HepG2 (cell line): Measurements from ENCODE around the gene CORO7. TPM values are rescaled to one million over a fixed set of nuclear protein-coding genes. Genes with fewer than 3 reads are reported as not detected.

Experiments
- AGO1 ChIP-seq: fragments of 200-400 bp; formaldehyde crosslinking; IDR thresholded peaks from 2 replicates; pipeline ENCODE4 v1.6.1; 2017; ENCODE audit warnings: mild to moderate bottlenecking, low read depth, low read length, moderate library complexity; ENCODE audit not compliant: poor library complexity, severe bottlenecking
- AHDC1 ChIP-seq: sonication (generic); formaldehyde crosslinking; IDR thresholded peaks from 2 replicates; pipeline ENCODE4 v1.5.1; 2020; ENCODE audit warnings: mild to moderate bottlenecking, missing genetic modification reagents, borderline replicate concordance
- KDM5B ChIP-seq: sonication (generic); formaldehyde crosslinking; IDR thresholded peaks from 2 replicates; pipeline ENCODE4 v1.4.0; 2020; ENCODE audit warnings: missing genetic modification reagents, mild to moderate bottlenecking, borderline replicate concordance
- NKX3-1 ChIP-seq: sonication (generic); formaldehyde crosslinking; IDR thresholded peaks from 2 replicates; pipeline ENCODE4 v1.5.0; 2020; ENCODE audit warnings: missing genetic modification reagents
- USF2 ChIP-seq, 2 experiments: sonication (generic) in 1 of 2; formaldehyde crosslinking in 1 of 2; IDR thresholded peaks; 2 replicates each; pipeline versions ENCODE4 v1.5.1 to v1.6.1; 2011 to 2020; ENCODE audit warnings: borderline replicate concordance in 1 of 2, low read depth in 1 of 2, low read length in 1 of 2, mild to moderate bottlenecking in 1 of 2, missing genetic modification reagents in 1 of 2, moderate library complexity in 1 of 2
- ZFP91 ChIP-seq: sonication (generic); formaldehyde crosslinking; IDR thresholded peaks from 2 replicates; pipeline ENCODE4 v1.9.0; 2022; ENCODE audit warnings: missing genetic modification reagents, mild to moderate bottlenecking, borderline replicate concordance
- ZNF264 ChIP-seq: sonication (generic); formaldehyde crosslinking; IDR thresholded peaks from 2 replicates; pipeline ENCODE4 v1.4.0; 2020; ENCODE audit warnings: missing genetic modification reagents
- ZNF451 ChIP-seq: sonication (generic); formaldehyde crosslinking; IDR thresholded peaks from 2 replicates; pipeline ENCODE4 v1.5.0; 2020; ENCODE audit warnings: mild to moderate bottlenecking, missing genetic modification reagents
- ZNF816 ChIP-seq: sonication (generic); formaldehyde crosslinking; IDR thresholded peaks from 2 replicates; pipeline ENCODE4 v1.8.0; 2022; ENCODE audit warnings: missing genetic modification reagents, mild to moderate bottlenecking, borderline replicate concordance
- ZNF879 ChIP-seq: sonication (generic); formaldehyde crosslinking; IDR thresholded peaks from 2 replicates; pipeline ENCODE4 v1.8.1; 2023; ENCODE audit warnings: missing genetic modification reagents
- ZSCAN12 ChIP-seq: sonication (generic); formaldehyde crosslinking; IDR thresholded peaks from 2 replicates; pipeline ENCODE4 v1.9.0; 2021; ENCODE audit warnings: mild to moderate bottlenecking, missing genetic modification reagents
- ZXDC ChIP-seq: sonication (generic); formaldehyde crosslinking; IDR thresholded peaks from 2 replicates; pipeline ENCODE4 v1.5.0; 2020; ENCODE audit warnings: mild to moderate bottlenecking, missing genetic modification reagents
- polyA plus RNA-seq, 8 experiments: library from polyadenylated mRNA; depleted of rRNA in 3 of 8; stranded (reverse) in 7 of 8; unstranded in 1 of 8; fragments of >200 nt; fragmentation: Illumina TruSeq in 4 of 8; extraction: Trizol in 4 of 8; gene quantifications; 2 replicates each; pipeline versions ENCODE4 v1.2.1 to v1.2.3, GENCODE V29; 2011 to 2016; ENCODE audit warnings: low read depth in 4 of 8, missing spikeins in 1 of 8, mixed read lengths in 1 of 8; ENCODE audit not compliant: insufficient read depth in 1 of 8
- total RNA-seq, 5 experiments: library from RNA; depleted of rRNA; stranded (reverse); fragments of >200 nt; fragmentation: Illumina TruSeq; extraction: Trizol; gene quantifications; 2 replicates each; pipeline ENCODE4 v1.2.3, GENCODE V29; 2016; ENCODE audit warnings: low read depth in 1 of 5
- TF ChIP-seq, protein P1 (sequence below): IDR thresholded peaks from 2 replicates; pipeline ENCODE4 v1.6.1; 2016; ENCODE audit warnings: control low read depth

Gene CORO7
- total and polyA plus RNA-seq, 2 of the 13 experiments (the other 11 are each of a cell fraction or from before 2014, with no cell fraction given) = 9.9 to 14.3 TPM

- no peak for TF ChIP-seq AHDC1 (CRISPR knock-in tag)
- TF ChIP-seq, protein P1, sequence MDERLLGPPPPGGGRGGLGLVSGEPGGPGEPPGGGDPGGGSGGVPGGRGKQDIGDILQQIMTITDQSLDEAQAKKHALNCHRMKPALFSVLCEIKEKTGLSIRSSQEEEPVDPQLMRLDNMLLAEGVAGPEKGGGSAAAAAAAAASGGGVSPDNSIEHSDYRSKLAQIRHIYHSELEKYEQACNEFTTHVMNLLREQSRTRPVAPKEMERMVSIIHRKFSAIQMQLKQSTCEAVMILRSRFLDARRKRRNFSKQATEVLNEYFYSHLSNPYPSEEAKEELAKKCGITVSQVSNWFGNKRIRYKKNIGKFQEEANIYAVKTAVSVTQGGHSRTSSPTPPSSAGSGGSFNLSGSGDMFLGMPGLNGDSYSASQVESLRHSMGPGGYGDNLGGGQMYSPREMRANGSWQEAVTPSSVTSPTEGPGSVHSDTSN (CRISPR knock-in tag) = no peak
- peak; percentile 40; the same call in 1 of the 2 replicates for TF ChIP-seq KDM5B
- TF ChIP-seq USF2 (IDR thresholded peaks at IDR 0.05; ENCODE audit: low read depth, low read length) = 0 out of 2 replicates have a peak, but pooled peaks have one; percentile 9
- no peak for TF ChIP-seq USF2 (CRISPR knock-in tag; IDR thresholded peaks at IDR 0.05; ENCODE audit: borderline replicate concordance)
- TF ChIP-seq AGO1 = no peak
- no peak for TF ChIP-seq ZSCAN12 (CRISPR knock-in tag)
- 0 out of 2 replicates have a peak, but pooled peaks have one; percentile 73 for TF ChIP-seq NKX3-1 (CRISPR knock-in tag)
- no peak for TF ChIP-seq ZXDC
- TF ChIP-seq ZFP91 (CRISPR knock-in tag) = peak; percentile 69; the same call in 1 of the 2 replicates
- 0 out of 2 replicates have a peak, but pooled peaks have one; percentile 54 for TF ChIP-seq ZNF816 (CRISPR knock-in tag)
- TF ChIP-seq ZNF264 = no peak
- no peak for TF ChIP-seq ZNF451
- TF ChIP-seq ZNF879 (CRISPR knock-in tag) = no peak
Observed at GRCh38 chr16:4371357-4372000, 44.9 kb downstream of the CORO7 start, which contains the start of gene VASN (continued).
